ENCODE data around the gene RAB37.

RAB37 gene

GRCh38 chr17:74746376-74746775 is 9.3 kb downstream of the RAB37 start:
- DNase-seq, result no peak

- no peak for DNase-seq
Measured at GRCh38 chr17:74746922-74747321, 9.9 kb downstream of the RAB37 start.

- DNase-seq, result no peak
Measured at GRCh38 chr17:74748279-74748528, 11.1 kb downstream of the RAB37 start.

GRCh38 chr17:74748529-74749278 is 11.6 kb downstream of the RAB37 start, which contains the start of gene NHERF1:
Gene NHERF1, plus strand, starts transcription at chr17:74748628. Its CDS starts 219 bp downstream, at chr17:74748847.
- DNase-seq, result peak; percentile 97

GRCh38 chr17:74749279-74750038 is 12.4 kb downstream of the RAB37 start:
- DNase-seq, result no peak

- DNase-seq, result no peak
Measured at GRCh38 chr17:74750039-74750326, 12.9 kb downstream of the RAB37 start.

GRCh38 chr17:74750327-74751069 is 13.4 kb downstream of the RAB37 start:
- DNase-seq, result peak; percentile 57

- no peak for DNase-seq
Measured at GRCh38 chr17:74752415-74752814, 15.4 kb downstream of the RAB37 start.

GRCh38 chr17:74752822-74753401 is 15.9 kb downstream of the RAB37 start:
- no peak for DNase-seq

- no peak for DNase-seq
Measured at GRCh38 chr17:74754832-74755231, 17.8 kb downstream of the RAB37 start.

- no peak for DNase-seq
Measured at GRCh38 chr17:74755533-74755932, 18.5 kb downstream of the RAB37 start.

GRCh38 chr17:74756891-74757290 is 19.8 kb downstream of the RAB37 start:
- no peak for DNase-seq

GRCh38 chr17:74757502-74757901 is 20.4 kb downstream of the RAB37 start:
- DNase-seq, result peak; percentile 42

GRCh38 chr17:74757931-74758847 is 21.1 kb downstream of the RAB37 start:
- DNase-seq, result no peak

GRCh38 chr17:74758848-74759168 is 21.8 kb downstream of the RAB37 start:
- no peak for DNase-seq

GRCh38 chr17:74759243-74759801 is 22.3 kb downstream of the RAB37 start:
- no peak for DNase-seq

- DNase-seq, result no peak
Measured at GRCh38 chr17:74759941-74760340, 22.9 kb downstream of the RAB37 start.

- peak; percentile 39 for DNase-seq
Measured at GRCh38 chr17:74760404-74761105, 23.5 kb downstream of the RAB37 start.

GRCh38 chr17:74761419-74761818 is 24.4 kb downstream of the RAB37 start:
- no peak for DNase-seq

GRCh38 chr17:74761931-74762330 is 24.9 kb downstream of the RAB37 start:
- DNase-seq, result no peak

- peak; percentile 66 for DNase-seq
Measured at GRCh38 chr17:74763565-74764387, 26.7 kb downstream of the RAB37 start.

Data from midbrain (tissue), 1 donor.